Astrocyte (in vitro differentiated cells and primary cell): ENCODE data around the gene NAV2. TPM values are rescaled to one million over a fixed set of nuclear protein-coding genes. Genes with fewer than 3 reads are reported as not detected.
"Not testable (repeated sequence)": the region's sequence is repeated elsewhere in the genome, so short reads cannot be mapped to it uniquely, and the experiment has no call there.

ENCODE experiments used
- DNase-seq: peaks from one replicate; pipeline ENCODE4 v3.0.0-alpha.2; 2010; ENCODE audit warnings: low read depth
- FAIRE-seq: peaks from 2 replicates; lab custom pipeline; 2011; peaks lifted over from hg19 to GRCh38; lab: Jason Lieb, UNC
- H2AFZ ChIP-seq: 2 replicates; pipeline ENCODE4 v1.6.0; 2012; ENCODE audit warnings: low read depth, low read length, inconsistent platforms
- H3K27ac ChIP-seq: 2 replicates; pipeline ENCODE4 v1.5.1; 2011; ENCODE audit warnings: low read depth, low read length, inconsistent platforms
- H3K27me3 ChIP-seq: 2 replicates; pipeline ENCODE4 v1.6.0; 2011; ENCODE audit warnings: low read length, inconsistent platforms; ENCODE audit not compliant: insufficient read depth
- H3K36me3 ChIP-seq: 2 replicates; pipeline ENCODE4 v1.5.1; 2011; ENCODE audit warnings: low read length, inconsistent platforms; ENCODE audit not compliant: insufficient read depth
- H3K4me1 ChIP-seq: 2 replicates; pipeline ENCODE4 v1.5.1; 2011; ENCODE audit warnings: low read length, inconsistent platforms; ENCODE audit not compliant: insufficient read depth
- H3K4me2 ChIP-seq: 2 replicates; pipeline ENCODE4 v1.6.0; 2012; ENCODE audit warnings: low read length, inconsistent platforms
- H3K4me3 ChIP-seq: 2 replicates; pipeline ENCODE4 v1.5.1; 2011; ENCODE audit warnings: low read depth, mild to moderate bottlenecking, low read length, inconsistent platforms; ENCODE audit not compliant: insufficient read depth
- H3K79me2 ChIP-seq: 2 replicates; pipeline ENCODE4 v1.6.0; 2012; ENCODE audit warnings: mild to moderate bottlenecking, low read length, inconsistent platforms; ENCODE audit not compliant: insufficient read depth
- H3K9ac ChIP-seq: 2 replicates; pipeline ENCODE4 v1.6.0; 2012; ENCODE audit warnings: mild to moderate bottlenecking, low read length, inconsistent platforms
- H3K9me3 ChIP-seq: 2 replicates; pipeline ENCODE4 v1.5.1; 2012; ENCODE audit warnings: low read depth, mild to moderate bottlenecking, low read length, inconsistent platforms; ENCODE audit not compliant: insufficient read depth
- H4K20me1 ChIP-seq: 2 replicates; pipeline ENCODE4 v1.6.0; 2012; ENCODE audit warnings: low read length, inconsistent platforms; ENCODE audit not compliant: insufficient read depth
- H3K27ac Mint-ChIP-seq: one replicate; pipeline ENCODE4 v1.8.0; 2021; ENCODE audit warnings: mild to moderate bottlenecking, mixed read lengths; ENCODE audit not compliant: unreplicated experiment
- H3K27me3 Mint-ChIP-seq: one replicate; pipeline ENCODE4 v1.8.0; 2021; ENCODE audit warnings: low read depth, mixed read lengths; ENCODE audit not compliant: unreplicated experiment
- H3K36me3 Mint-ChIP-seq: one replicate; pipeline ENCODE4 v1.8.0; 2021; ENCODE audit warnings: low read depth, mixed read lengths; ENCODE audit not compliant: unreplicated experiment
- H3K4me1 Mint-ChIP-seq: one replicate; pipeline ENCODE4 v1.8.0; 2021; ENCODE audit warnings: low read depth, mixed read lengths; ENCODE audit not compliant: unreplicated experiment
- H3K4me3 Mint-ChIP-seq: one replicate; pipeline ENCODE4 v1.8.0; 2021; ENCODE audit warnings: mild to moderate bottlenecking, moderate library complexity, mixed read lengths; ENCODE audit not compliant: unreplicated experiment
- H3K9me3 Mint-ChIP-seq: one replicate; pipeline ENCODE4 v1.8.0; 2021; ENCODE audit warnings: mild to moderate bottlenecking, mixed read lengths; ENCODE audit not compliant: unreplicated experiment
- CTCF ChIP-seq: IDR thresholded peaks from 2 replicates; pipeline ENCODE4 v1.5.1; 2011; ENCODE audit warnings: low read depth, mild to moderate bottlenecking, inconsistent platforms, low read length, moderate library complexity; ENCODE audit not compliant: insufficient read depth
- EZH2 ChIP-seq: IDR thresholded peaks from 2 replicates; pipeline ENCODE4 v1.6.1; 2012; ENCODE audit warnings: mild to moderate bottlenecking, low read length, inconsistent platforms; ENCODE audit not compliant: insufficient read depth
- total RNA-seq: library from RNA; stranded (reverse); gene quantifications from 2 replicates; pipeline ENCODE4 v1.2.1, GENCODE V29; 2021

Gene NAV2
- total RNA-seq, 1 donor from 2014 or later, result 20.6 TPM

- H2AFZ ChIP-seq, result no peak overlapping the region
- H3K36me3 Mint-ChIP-seq, result peaks cover 2% of the 10 kb centered on the region
- H3K4me3 ChIP-seq, result no peak overlapping the region
- no peak overlapping the region for H3K4me2 ChIP-seq
- peaks cover under 1% of the 10 kb centered on the region for H3K4me1 ChIP-seq
- H3K27ac ChIP-seq, result no peak overlapping the region
- H3K9me3 Mint-ChIP-seq, result peaks cover 2% of the 10 kb centered on the region
- no peaks in the 10 kb centered on the region for H3K36me3 ChIP-seq
- H3K27me3 Mint-ChIP-seq, result peaks cover 5% of the 10 kb centered on the region
- H3K27ac Mint-ChIP-seq, result peak overlapping the region; percentile 27
- no peak overlapping the region for H3K4me3 Mint-ChIP-seq
- H3K79me2 ChIP-seq, result no peaks in the 10 kb centered on the region
- no peak for TF ChIP-seq EZH2
- no peak for TF ChIP-seq CTCF
- no peaks in the 10 kb centered on the region for H4K20me1 ChIP-seq
- H3K9me3 ChIP-seq, result no peaks in the 10 kb centered on the region
- H3K27me3 ChIP-seq, result no peaks in the 10 kb centered on the region
- H3K4me1 Mint-ChIP-seq, result peaks cover 7% of the 10 kb centered on the region
- FAIRE-seq, result no peak
- no peak overlapping the region for H3K9ac ChIP-seq
- no peak for DNase-seq
These were observed 293.1 kb downstream of the NAV2 start for GRCh38 chr11:20005747-20006146.

- not testable (repeated sequence) for H3K4me3 Mint-ChIP-seq, DNase-seq, H4K20me1 ChIP-seq, H3K27me3 Mint-ChIP-seq, H2AFZ ChIP-seq, H3K9ac ChIP-seq, H3K4me2 ChIP-seq, H3K4me1 Mint-ChIP-seq, H3K4me3 ChIP-seq, H3K9me3 Mint-ChIP-seq, H3K36me3 ChIP-seq, H3K27ac Mint-ChIP-seq, H3K4me1 ChIP-seq, FAIRE-seq, H3K36me3 Mint-ChIP-seq, H3K9me3 ChIP-seq, H3K79me2 ChIP-seq, H3K27ac ChIP-seq, H3K27me3 ChIP-seq
These were observed 294.0 kb downstream of the NAV2 start for GRCh38 chr11:20006618-20007017.

- Histone ChIP-seq H3K27ac (no peak overlapping the region), H3K4me1 (no peaks in the 10 kb centered on the region), H3K4me2 (no peak overlapping the region), H3K9ac (no peak overlapping the region), H3K9me3 (no peaks in the 10 kb centered on the region), H3K36me3 (no peaks in the 10 kb centered on the region), H3K27me3 (no peaks in the 10 kb centered on the region), H2AFZ (no peak overlapping the region), H3K4me3 (no peak overlapping the region), H3K79me2 (no peaks in the 10 kb centered on the region), H4K20me1 (no peaks in the 10 kb centered on the region)
- Mint-ChIP-seq H3K27me3 (peaks cover 4% of the 10 kb centered on the region), H3K27ac (no peak overlapping the region), H3K9me3 (peaks cover 2% of the 10 kb centered on the region), H3K36me3 (peaks cover 2% of the 10 kb centered on the region), H3K4me3 (no peak overlapping the region), H3K4me1 (no peaks in the 10 kb centered on the region)
- TF ChIP-seq CTCF (no peak), EZH2 (no peak)
- FAIRE-seq (no peak), DNase-seq (no peak)
These were observed 294.7 kb downstream of the NAV2 start for GRCh38 chr11:20007386-20007785.
